MM.1S (cell line): Measurements from ENCODE around the gene CEPT1.

Experiments
- DNase-seq: peaks from one replicate; pipeline ENCODE4 v3.0.0-alpha.2; 2015
- H2AFZ ChIP-seq: fragments of 300-600 bp; sonication (generic); 2 replicates; pipeline ENCODE4 v1.6.0; 2016; ENCODE audit warnings: antibody characterized with exemption, low read length
- H3F3A ChIP-seq: fragments of 300-600 bp; sonication (generic); 2 replicates; pipeline ENCODE4 v1.6.1; 2016; ENCODE audit warnings: mild to moderate bottlenecking, antibody characterized with exemption, low read length, moderate library complexity, mixed read lengths; ENCODE audit not compliant: insufficient read depth
- H3K27ac ChIP-seq: fragments of 300-600 bp; sonication (generic); 2 replicates; pipeline ENCODE4 v1.5.1; 2016; ENCODE audit warnings: mild to moderate bottlenecking, low read length
- H3K27me3 ChIP-seq: fragments of 300-600 bp; sonication (generic); replicated peaks from 2 replicates; pipeline ENCODE4 v1.6.0; 2016; ENCODE audit warnings: low read length; ENCODE audit not compliant: insufficient read depth
- H3K36me3 ChIP-seq: fragments of 300-600 bp; sonication (generic); replicated peaks from 2 replicates; pipeline ENCODE4 v1.6.1; 2016; ENCODE audit warnings: mild to moderate bottlenecking, low read length, mixed read lengths; ENCODE audit not compliant: insufficient read depth
- H3K4me1 ChIP-seq: fragments of 300-600 bp; sonication (generic); 2 replicates; pipeline ENCODE4 v1.6.1; 2016; ENCODE audit warnings: low read length, mixed read lengths
- H3K4me2 ChIP-seq: fragments of 300-600 bp; sonication (generic); 2 replicates; pipeline ENCODE4 v1.6.0; 2016; ENCODE audit warnings: low read depth, low read length
- H3K4me3 ChIP-seq: fragments of 300-600 bp; sonication (generic); 2 replicates; pipeline ENCODE4 v1.5.1; 2016; ENCODE audit warnings: low read length, mixed read lengths
- H3K79me2 ChIP-seq: fragments of 300-600 bp; sonication (generic); 2 replicates; pipeline ENCODE4 v1.6.1; 2016; ENCODE audit warnings: mixed run types, low read length, mixed read lengths
- H3K9ac ChIP-seq: fragments of 300-600 bp; sonication (generic); 2 replicates; pipeline ENCODE4 v1.6.1; 2016; ENCODE audit warnings: low read length, mixed read lengths
- H3K9me2 ChIP-seq: fragments of 300-600 bp; sonication (generic); replicated peaks from 2 replicates; pipeline ENCODE4 v1.6.1; 2016; ENCODE audit warnings: mild to moderate bottlenecking, low read length, mixed read lengths; ENCODE audit not compliant: insufficient read depth
- H3K9me3 ChIP-seq: fragments of 300-600 bp; sonication (generic); replicated peaks from 2 replicates; pipeline ENCODE4 v1.6.1; 2016; ENCODE audit warnings: mild to moderate bottlenecking, low read length, mixed read lengths; ENCODE audit not compliant: insufficient read depth
- H4K20me1 ChIP-seq: fragments of 300-600 bp; sonication (generic); 2 replicates; pipeline ENCODE4 v1.6.1; 2016; ENCODE audit warnings: mild to moderate bottlenecking, low read length, moderate library complexity, mixed read lengths; ENCODE audit not compliant: insufficient read depth
- CTCF ChIP-seq: fragments of 300-600 bp; sonication (generic); IDR thresholded peaks from 2 replicates; pipeline ENCODE4 v1.5.1; 2016; ENCODE audit warnings: antibody characterized with exemption, low read length, mixed read lengths
- EZH2 ChIP-seq: fragments of 300-600 bp; sonication (generic); optimal IDR thresholded peaks from 2 replicates; pipeline ENCODE3; 2017; ENCODE audit warnings: low read depth, mild to moderate bottlenecking, antibody characterized with exemption, low read length, mixed read lengths
- EZH2phosphoT487 ChIP-seq: fragments of 300-600 bp; sonication (generic); IDR thresholded peaks from 2 replicates; pipeline ENCODE4 v1.6.1; 2018; ENCODE audit warnings: antibody characterized with exemption, low read length

The CEPT1 gene

GRCh38 chr1:111202366-111202706 is 62.3 kb downstream of the CEPT1 start:
- Histone ChIP-seq H3K27ac (no peak overlapping the region), H3K4me2 (no peak overlapping the region), H3K4me3 (no peak overlapping the region), H3K9me2 (no peaks in the 10 kb centered on the region), H3K4me1 (peaks cover 25% of the 10 kb centered on the region), H3F3A (no peaks in the 10 kb centered on the region), H3K79me2 (no peaks in the 10 kb centered on the region), H3K9ac (no peak overlapping the region), H2AFZ (no peak overlapping the region), H4K20me1 (no peaks in the 10 kb centered on the region), H3K27me3 (no peaks in the 10 kb centered on the region), H3K9me3 (no peaks in the 10 kb centered on the region), H3K36me3 (no peaks in the 10 kb centered on the region)
- DNase-seq, result no peak
- TF ChIP-seq CTCF (no peak), EZH2phosphoT487 (no peak), EZH2 (no peak)

GRCh38 chr1:111202707-111203623 is 62.9 kb downstream of the CEPT1 start:
- H3K36me3 ChIP-seq, result no peaks in the 10 kb centered on the region
- no peaks in the 10 kb centered on the region for H3K27me3 ChIP-seq
- TF ChIP-seq EZH2phosphoT487 (no peak), CTCF (no peak), EZH2 (no peak)
- H3K9me2 ChIP-seq, result no peaks in the 10 kb centered on the region
- H3F3A ChIP-seq, result no peaks in the 10 kb centered on the region
- H3K4me1 ChIP-seq, result peaks cover 25% of the 10 kb centered on the region
- H3K9me3 ChIP-seq, result no peaks in the 10 kb centered on the region
- H3K4me2 ChIP-seq, result peak overlapping the region; percentile 74
- H3K9ac ChIP-seq, result peak overlapping the region; percentile 33; the same call in 1 of the 2 replicates
- no peak for DNase-seq
- peak overlapping the region; percentile 60; the same call in 1 of the 2 replicates for H3K27ac ChIP-seq
- H2AFZ ChIP-seq, result no peak overlapping the region
- H3K79me2 ChIP-seq, result no peaks in the 10 kb centered on the region
- H3K4me3 ChIP-seq, result peak overlapping the region; percentile 62
- H4K20me1 ChIP-seq, result no peaks in the 10 kb centered on the region

GRCh38 chr1:111203681-111204200 is 63.7 kb downstream of the CEPT1 start:
- Histone ChIP-seq H3K27ac (peak overlapping the region; percentile 60; the same call in 1 of the 2 replicates), H3K4me3 (peak overlapping the region; percentile 62), H3K9ac (peak overlapping the region; percentile 75), H3K79me2 (no peaks in the 10 kb centered on the region), H3K27me3 (no peaks in the 10 kb centered on the region), H3K4me1 (peaks cover 25% of the 10 kb centered on the region), H4K20me1 (no peaks in the 10 kb centered on the region), H3K9me2 (no peaks in the 10 kb centered on the region), H2AFZ (peak overlapping the region; percentile 51; the same call in 1 of the 2 replicates), H3K36me3 (no peaks in the 10 kb centered on the region), H3K9me3 (no peaks in the 10 kb centered on the region), H3K4me2 (peak overlapping the region; percentile 74), H3F3A (no peaks in the 10 kb centered on the region)
- TF ChIP-seq EZH2 (no peak), EZH2phosphoT487 (no peak), CTCF (no peak)
- peak; percentile 81 for DNase-seq
